Common myeloid progenitor, CD34-positive (primary cell): ENCODE results near the gene SGSM1.

Experiments
- CTCF ChIA-PET: fragments of 350-600 bp; sonication (Branson Sonifier 250); formaldehyde crosslinking; loops from one replicate; lab custom pipeline; 2021; ENCODE audit warnings: antibody characterized with exemption; lab: Charles Lee
- POLR2A ChIA-PET: fragments of 350-600 bp; sonication (Branson Sonifier 250); formaldehyde crosslinking; loops from one replicate; lab custom pipeline; 2021; ENCODE audit warnings: antibody characterized with exemption; lab: Charles Lee
- DNase-seq, 3 donors: peaks; one replicate each; pipeline versions ENCODE4 v3.0.0 to v3.0.0-alpha.2; 2013
- H3K27ac ChIP-seq, 2 experiments: 1 replicate in 1 of 2; 2 replicates in 1 of 2; pipeline ENCODE4 v1.7.0; 2013; ENCODE audit warnings: inconsistent platforms in 2 of 2, low read length in 2 of 2, mild to moderate bottlenecking in 2 of 2, low read depth in 1 of 2, moderate library complexity in 1 of 2; ENCODE audit not compliant: severe bottlenecking in 2 of 2, insufficient read depth in 1 of 2, poor library complexity in 1 of 2
- H3K27me3 ChIP-seq, 5 experiments: replicated peaks in 2 of 5; 1 replicate in 3 of 5; 2 replicates in 2 of 5; pipeline versions ENCODE4 v1.6.1 to v1.7.0; 2013; ENCODE audit warnings: low read length in 4 of 5, mild to moderate bottlenecking in 2 of 5, moderate library complexity in 2 of 5, inconsistent platforms in 1 of 5; ENCODE audit not compliant: insufficient read depth in 5 of 5, control insufficient read depth in 4 of 5
- H3K36me3 ChIP-seq, 4 experiments: 1 replicate in 2 of 4; 2 replicates in 2 of 4; pipeline versions ENCODE4 v1.6.1 to v1.7.0; 2013; ENCODE audit warnings: low read length in 3 of 4, control low read depth in 1 of 4, mild to moderate bottlenecking in 1 of 4; ENCODE audit not compliant: control insufficient read depth in 4 of 4, insufficient read depth in 4 of 4
- H3K4me1 ChIP-seq, 4 experiments: 1 replicate in 3 of 4; 2 replicates in 1 of 4; pipeline versions ENCODE4 v1.6.1 to v1.7.1; 2013; ENCODE audit warnings: low read length in 3 of 4, mild to moderate bottlenecking in 3 of 4, control low read depth in 1 of 4, inconsistent platforms in 1 of 4, moderate library complexity in 1 of 4; ENCODE audit not compliant: control insufficient read depth in 4 of 4, insufficient read depth in 4 of 4; ENCODE audit errors: control extremely low read depth in 1 of 4
- H3K4me3 ChIP-seq, 7 experiments: 1 replicate in 4 of 7; 2 replicates in 3 of 7; pipeline versions ENCODE4 v1.5.1 to v1.7.0; 2013; ENCODE audit warnings: mild to moderate bottlenecking in 7 of 7, low read length in 6 of 7, moderate library complexity in 6 of 7, inconsistent platforms in 2 of 7, low read depth in 2 of 7, control low read depth in 1 of 7; ENCODE audit not compliant: insufficient read depth in 4 of 7, control insufficient read depth in 1 of 7; ENCODE audit errors: extremely low read depth in 1 of 7
- H3K9me3 ChIP-seq, 5 experiments: 1 replicate in 4 of 5; 2 replicates in 1 of 5; pipeline versions ENCODE4 v1.6.1 to v1.7.1; 2013; ENCODE audit warnings: low read length in 4 of 5, mild to moderate bottlenecking in 2 of 5, inconsistent platforms in 1 of 5, low read depth in 1 of 5, moderate library complexity in 1 of 5; ENCODE audit not compliant: control insufficient read depth in 4 of 5, insufficient read depth in 2 of 5; ENCODE audit errors: control extremely low read depth in 1 of 5
- WGBS: methylation state at CpG from one replicate; pipeline ENCODE4 v1.1.5; 2013; ENCODE audit not compliant: insufficient coverage; 5-methylcytosine and 5-hydroxymethylcytosine counted together

The SGSM1 gene

GRCh38 chr22:24948356-24949202, 142.6 kb downstream of the SGSM1 start:
- Histone ChIP-seq H3K4me3 (no peak overlapping the region), H3K36me3 (no peaks in the 10 kb centered on the region), H3K9me3 (no peaks in the 10 kb centered on the region), H3K27ac (no peak overlapping the region), H3K27me3 (peaks cover 1 to 25% (median 10%) of the 10 kb centered on the region in 5 experiments), H3K4me1 (peaks cover 0 to 17% (median 14%) of the 10 kb centered on the region in 4 experiments)
- ChIA-PET CTCF (interaction anchor here (0.9 to 7.1 kb wide), 3 partner anchors 10 to 109 kb away, joined by 3 to 50 read pairs (median 9); no protein-coding TSS in a partner anchor), POLR2A (no interaction called here)
- DNase-seq = peak in 1 of 3 donors; percentile 13
- 85% methylated on average over 7 of the region's 13 CpGs for WGBS

- Histone ChIP-seq H3K27me3 (peaks cover 4 to 38% (median 21%) of the 10 kb centered on the region in 5 experiments), H3K4me3 (no peak overlapping the region), H3K4me1 (peaks cover 0 to 17% (median 14%) of the 10 kb centered on the region in 4 experiments), H3K27ac (no peak overlapping the region), H3K9me3 (no peaks in the 10 kb centered on the region), H3K36me3 (no peaks in the 10 kb centered on the region)
- ChIA-PET CTCF (interaction anchor here (0.7 to 7.1 kb wide), 3 partner anchors 10 to 100 kb away, joined by 3 to 50 read pairs (median 6); no protein-coding TSS in a partner anchor), POLR2A (no interaction called here)
- DNase-seq = no peak
- WGBS = 32% methylated on average over 6 of the region's 7 CpGs
These were observed 144.4 kb downstream of the SGSM1 start for GRCh38 chr22:24950272-24950902.

DNA sequence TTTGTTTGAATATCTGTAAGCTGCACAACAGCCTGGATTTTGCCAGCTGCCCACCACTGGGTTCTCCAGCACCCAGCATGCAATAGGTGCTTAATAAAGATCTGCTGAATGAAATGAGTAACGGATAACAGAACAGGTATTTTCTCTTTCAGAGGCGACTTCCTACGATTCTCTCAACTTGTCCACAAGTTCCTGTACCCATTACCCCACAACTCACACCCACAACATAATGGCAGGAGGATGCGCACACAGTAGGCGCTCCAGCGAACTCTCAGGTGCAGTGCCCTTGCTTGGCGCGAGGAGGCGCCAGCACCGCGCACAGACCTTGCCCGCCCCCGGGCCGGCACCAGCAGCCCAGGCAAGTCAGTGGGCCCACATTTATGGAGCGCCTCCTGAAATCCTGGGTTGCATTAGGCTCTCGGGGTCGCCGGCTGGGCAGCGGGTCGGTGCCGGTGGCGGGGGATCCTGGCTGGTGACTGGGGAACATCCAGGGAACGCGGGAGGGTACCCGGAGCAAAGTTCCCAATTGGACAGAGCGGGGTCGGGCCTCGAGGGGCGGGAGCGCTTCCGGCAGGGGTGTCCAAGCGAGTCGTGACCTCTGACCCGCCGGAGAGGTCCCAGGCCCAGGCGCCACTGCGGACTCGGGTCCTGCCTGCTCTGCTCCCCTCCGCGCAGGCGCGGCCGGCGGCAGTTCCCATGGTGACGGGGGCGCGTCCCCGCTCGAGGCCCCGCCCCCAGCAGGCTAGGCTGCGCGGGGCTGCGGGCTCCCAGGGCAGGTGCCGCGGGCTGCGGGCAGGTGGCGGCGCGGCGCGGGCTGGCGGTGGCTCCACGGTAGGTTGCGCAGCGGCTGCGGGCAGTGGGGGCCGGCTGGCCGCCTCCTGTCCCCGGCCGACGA, 146.2 kb downstream of the SGSM1 start, which contains the start of gene KIAA1671:
Gene KIAA1671 (plus strand): TSS at position 775 of the 895 bp plus-strand sequence. CDS start 75,284 bp downstream, outside the sequence.
- Histone ChIP-seq H3K9me3 (no peaks in the 10 kb centered on the region), H3K4me3 (peak within 1 kb of the TSS; percentile 54 to 84 (median 69)), H3K4me1 (peaks cover 0 to 17% (median 14%) of the 10 kb centered on the region in 4 experiments), H3K36me3 (no peaks in the 10 kb centered on the region), H3K27me3 (peaks cover 4 to 40% (median 21%) of the 10 kb centered on the region in 5 experiments), H3K27ac (no peak within 1 kb of the TSS)
- DNase-seq = peak; percentile 67 to 83 (median 80)
- ChIA-PET CTCF (interaction anchor here (0.7 to 7.1 kb wide), 2 partner anchors 98 to 153 kb away, joined by 3 to 50 read pairs; no protein-coding TSS in a partner anchor), POLR2A (no interaction called here)
- under 1% methylated on average over 54 of the region's 71 CpGs for WGBS

DNA sequence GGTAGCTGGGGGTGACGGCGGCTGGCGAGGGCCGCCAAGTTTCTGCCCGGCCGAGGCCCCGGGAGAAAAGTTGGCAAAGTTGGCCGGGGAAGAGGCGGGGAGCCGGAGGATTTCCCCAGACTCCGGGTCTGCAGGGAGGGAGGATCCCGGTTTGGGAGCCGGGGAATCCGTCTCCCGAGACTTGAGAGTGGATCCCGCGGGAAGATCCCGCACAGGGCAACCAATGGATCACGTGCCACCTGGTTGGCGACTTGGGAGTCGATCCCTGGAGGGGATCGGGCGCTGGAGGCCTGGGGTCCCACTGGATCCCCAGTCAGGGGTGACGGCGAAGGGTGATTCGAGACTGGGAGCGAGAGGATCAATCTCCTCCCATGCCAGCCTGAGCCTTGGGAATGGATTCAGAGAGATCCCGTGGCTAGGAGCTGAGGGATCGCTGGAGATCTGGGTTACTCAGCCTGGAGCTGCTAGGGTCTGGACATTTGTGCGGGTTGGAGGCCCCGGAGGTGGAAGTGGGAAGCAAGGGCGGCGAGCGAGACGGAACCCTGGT, 146.9 kb downstream of the SGSM1 start:
- Histone ChIP-seq H3K4me1 (peaks cover 0 to 17% (median 14%) of the 10 kb centered on the region in 4 experiments), H3K4me3 (peak overlapping the region; percentile 54 to 84 (median 69)), H3K27ac (no peak overlapping the region), H3K9me3 (no peaks in the 10 kb centered on the region), H3K36me3 (no peaks in the 10 kb centered on the region), H3K27me3 (peaks cover 4 to 40% (median 21%) of the 10 kb centered on the region in 5 experiments)
- POLR2A ChIA-PET = no interaction called here
- CTCF ChIA-PET = interaction anchor here (7.1 kb wide), 1 partner anchor 97 kb away, joined by 50 read pairs; no protein-coding TSS in a partner anchor
- WGBS = under 1% methylated on average over 35 of the region's 35 CpGs
- no peak for DNase-seq

GRCh38 chr22:24953384-24954113, 147.5 kb downstream of the SGSM1 start:
- peaks cover 4 to 40% (median 21%) of the 10 kb centered on the region in 5 experiments for H3K27me3 ChIP-seq
- no peak for DNase-seq
- POLR2A ChIA-PET = no interaction called here
- no peaks in the 10 kb centered on the region for H3K36me3 ChIP-seq
- H3K4me3 ChIP-seq = peak overlapping the region in 5 of 7 experiments; percentile 66 to 84 (median 72)
- no peaks in the 10 kb centered on the region for H3K9me3 ChIP-seq
- H3K27ac ChIP-seq = no peak overlapping the region
- 11% methylated on average over 37 of the region's 47 CpGs for WGBS
- CTCF ChIA-PET = no interaction called here
- H3K4me1 ChIP-seq = peaks cover 0 to 17% (median 14%) of the 10 kb centered on the region in 4 experiments

- POLR2A ChIA-PET = no interaction called here
- CTCF ChIA-PET = no interaction called here
- H3K27me3 ChIP-seq = peaks cover 4 to 40% (median 21%) of the 10 kb centered on the region in 5 experiments
- 45% methylated on average over 4 of the region's 4 CpGs for WGBS
- H3K27ac ChIP-seq = no peak overlapping the region
- H3K36me3 ChIP-seq = no peaks in the 10 kb centered on the region
- H3K9me3 ChIP-seq = no peaks in the 10 kb centered on the region
- H3K4me3 ChIP-seq = no peak overlapping the region
- no peak for DNase-seq
- peaks cover 0 to 17% (median 14%) of the 10 kb centered on the region in 4 experiments for H3K4me1 ChIP-seq
These were observed 148.1 kb downstream of the SGSM1 start for GRCh38 chr22:24954114-24954463.
